ENCODE measurements around the gene RIPOR1. TPM values are rescaled to one million over a fixed set of nuclear protein-coding genes. Genes with fewer than 3 reads are reported as not detected.

Gene RIPOR1
- total and polyA plus RNA-seq, 2 experiments from 2014 or later, result 27.8 to 91.6 TPM

DNA sequence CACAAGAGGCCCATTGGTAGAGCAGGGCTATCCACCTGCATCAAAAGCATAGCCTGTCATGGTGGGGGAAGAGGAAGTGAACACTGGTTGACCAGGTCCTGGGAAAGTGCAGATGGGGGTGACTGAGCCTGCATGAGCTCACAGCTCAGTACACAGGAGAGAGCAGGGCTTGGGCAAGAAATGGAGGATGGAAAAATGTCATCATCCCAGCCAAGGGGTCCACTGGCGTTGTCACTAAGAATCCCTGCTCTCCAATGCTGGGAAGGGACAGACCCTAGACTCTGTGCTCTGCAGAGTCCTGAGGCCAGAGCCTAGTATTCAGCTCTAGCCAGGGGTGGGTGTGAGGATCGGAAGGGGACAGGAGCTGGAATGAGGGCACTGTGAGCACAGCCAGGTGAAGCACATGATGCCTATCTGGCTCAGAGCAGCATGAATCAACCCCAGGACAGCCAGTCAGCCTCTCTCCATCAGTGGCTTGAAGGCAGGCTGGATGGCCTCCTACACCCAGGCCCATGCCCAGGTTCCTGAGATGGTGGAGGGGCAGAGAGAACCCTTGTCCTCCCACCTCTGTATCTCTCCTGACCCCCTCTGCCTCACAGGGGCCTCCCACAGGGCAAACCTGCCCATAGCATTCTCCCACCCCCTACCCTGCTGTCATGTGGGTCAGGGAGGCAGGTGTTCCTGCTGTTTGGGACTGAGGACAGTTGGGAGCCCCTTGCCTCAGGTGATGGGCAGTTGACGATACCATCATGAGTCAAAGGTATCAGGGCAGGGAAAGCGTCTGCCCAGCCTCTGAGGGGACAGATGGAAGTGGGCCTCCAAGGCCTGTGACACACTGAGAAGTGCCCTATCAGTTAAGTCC, 19.9 kb downstream of the RIPOR1 start:
- Histone ChIP-seq H3K4me2 (ENCODE audit: unreplicated experiment) (no peak overlapping the region), H3K36me3 (ENCODE audit: low read depth) (peaks cover 19% of the 10 kb centered on the region; the same call in 1 of the 2 replicates), H3K4me1 (ENCODE audit: insufficient read depth) (no peaks in the 10 kb centered on the region), H2AFZ (no peak overlapping the region), H3F3A (ENCODE audit: insufficient read depth) (peaks cover 12% of the 10 kb centered on the region), H3K9me3 (ENCODE audit: low read depth) (no peaks in the 10 kb centered on the region), H3K4me3 (no peak overlapping the region), H3K79me2 (ENCODE audit: insufficient read depth) (peaks cover 8% of the 10 kb centered on the region; the same call in 1 of the 2 replicates), H4K20me1 (ENCODE audit: insufficient read depth) (no peaks in the 10 kb centered on the region), H3K27me3 (replicated peaks; ENCODE audit: insufficient read depth) (no peaks in the 10 kb centered on the region), H3K9ac (no peak overlapping the region), H3K9me2 (ENCODE audit: insufficient read depth) (no peaks in the 10 kb centered on the region), H3K27ac (no peak overlapping the region)
- TF ChIP-seq EZH2phosphoT487 (IDR thresholded peaks at IDR 0.05; ENCODE audit: insufficient read depth, low read depth) (no peak), EZH2 (IDR thresholded peaks at IDR 0.05; ENCODE audit: insufficient read depth, poor library complexity, severe bottlenecking) (no peak)
- 83 to 84% methylated on average over 4 of the region's 4 CpGs for WGBS, 2 experiments (ENCODE audit: low coverage in 1 of 2, low lambda C conversion rate in 2 of 2, missing lambda C conversion rate in 2 of 2)
- in situ Hi-C loops (cut with MboI), result no loop called here
- peak; percentile 34 for DNase-seq

DNA sequence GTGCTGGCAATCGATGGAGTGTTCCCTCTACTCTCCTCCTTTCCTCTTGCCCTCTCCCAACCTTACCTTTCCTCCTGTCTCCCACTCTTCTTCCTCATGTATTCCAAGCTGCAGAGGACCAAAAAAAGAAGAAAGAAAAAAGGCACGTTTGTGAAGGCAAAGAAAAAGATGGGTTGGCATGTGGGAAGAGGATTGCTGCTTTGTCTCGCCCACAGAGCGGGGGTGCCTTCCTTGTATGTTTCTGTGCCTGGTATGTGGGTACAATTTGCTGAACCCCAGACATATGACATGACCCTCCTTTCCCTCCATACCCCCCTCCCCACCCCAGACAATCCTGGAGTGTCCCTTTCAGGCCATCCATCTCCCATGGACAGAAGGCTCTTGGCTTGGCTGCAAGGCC, 20.6 kb downstream of the RIPOR1 start:
- in situ Hi-C loops (cut with MboI), result no loop called here
- Histone ChIP-seq H3K9ac (no peak overlapping the region), H3K9me2 (ENCODE audit: insufficient read depth) (no peaks in the 10 kb centered on the region), H2AFZ (no peak overlapping the region), H3K27me3 (replicated peaks; ENCODE audit: insufficient read depth) (no peaks in the 10 kb centered on the region), H3K79me2 (ENCODE audit: insufficient read depth) (peaks cover 8% of the 10 kb centered on the region; the same call in 1 of the 2 replicates), H3K4me3 (no peak overlapping the region), H3F3A (ENCODE audit: insufficient read depth) (peaks cover 18% of the 10 kb centered on the region), H3K4me2 (ENCODE audit: unreplicated experiment) (no peak overlapping the region), H3K36me3 (ENCODE audit: low read depth) (peaks cover 19% of the 10 kb centered on the region; the same call in 1 of the 2 replicates), H3K9me3 (ENCODE audit: low read depth) (no peaks in the 10 kb centered on the region), H3K4me1 (ENCODE audit: insufficient read depth) (no peaks in the 10 kb centered on the region), H3K27ac (no peak overlapping the region), H4K20me1 (ENCODE audit: insufficient read depth) (no peaks in the 10 kb centered on the region)
- no peak for DNase-seq
- 75 to 78% methylated on average over 4 of the region's 4 CpGs for WGBS, 2 experiments (ENCODE audit: low coverage in 1 of 2, low lambda C conversion rate in 2 of 2, missing lambda C conversion rate in 2 of 2)
- TF ChIP-seq EZH2phosphoT487 (IDR thresholded peaks at IDR 0.05; ENCODE audit: insufficient read depth, low read depth) (no peak), EZH2 (IDR thresholded peaks at IDR 0.05; ENCODE audit: insufficient read depth, poor library complexity, severe bottlenecking) (no peak)

DNA sequence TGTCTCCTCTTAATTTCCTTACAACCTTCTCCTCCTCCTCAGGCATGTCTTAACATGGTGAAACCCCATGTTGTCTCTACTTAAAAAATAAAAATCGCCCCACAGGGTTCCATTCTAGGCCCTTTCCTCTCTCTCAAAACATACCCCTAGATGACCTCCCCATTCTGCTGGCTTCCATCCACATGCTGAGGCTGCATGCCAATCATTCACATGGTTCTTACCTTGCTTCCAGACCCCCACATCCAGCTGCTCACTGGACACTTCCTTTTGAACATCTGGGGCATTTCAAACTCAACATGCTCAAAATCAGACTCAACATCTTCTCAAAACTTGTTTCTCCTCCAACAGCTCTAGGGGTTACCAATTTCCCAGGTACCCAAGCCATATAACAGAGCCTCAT, 21.3 kb downstream of the RIPOR1 start:
- in situ Hi-C loops (cut with MboI), result no loop called here
- TF ChIP-seq EZH2phosphoT487 (IDR thresholded peaks at IDR 0.05; ENCODE audit: insufficient read depth, low read depth), result no peak
- no peak for TF ChIP-seq EZH2 (IDR thresholded peaks at IDR 0.05; ENCODE audit: insufficient read depth, poor library complexity, severe bottlenecking)
- H2AFZ ChIP-seq, result no peak overlapping the region
- H3K4me2 ChIP-seq (ENCODE audit: unreplicated experiment), result no peak overlapping the region
- H3K36me3 ChIP-seq (ENCODE audit: low read depth), result peaks cover 19% of the 10 kb centered on the region; the same call in 1 of the 2 replicates
- DNase-seq, result no peak
- no peaks in the 10 kb centered on the region for H3K27me3 ChIP-seq (replicated peaks; ENCODE audit: insufficient read depth)
- WGBS, 2 experiments (ENCODE audit: low coverage in 1 of 2, low lambda C conversion rate in 2 of 2, missing lambda C conversion rate in 2 of 2), result 100% methylated on average over 1 of the region's 1 CpG
- H3K9me2 ChIP-seq (ENCODE audit: insufficient read depth), result no peaks in the 10 kb centered on the region
- H3K27ac ChIP-seq, result no peak overlapping the region
- H3K9ac ChIP-seq, result no peak overlapping the region
- H3K9me3 ChIP-seq (ENCODE audit: low read depth), result no peaks in the 10 kb centered on the region
- H3K4me3 ChIP-seq, result no peak overlapping the region
- H3K79me2 ChIP-seq (ENCODE audit: insufficient read depth), result peaks cover 8% of the 10 kb centered on the region; the same call in 1 of the 2 replicates
- no peaks in the 10 kb centered on the region for H3K4me1 ChIP-seq (ENCODE audit: insufficient read depth)
- H4K20me1 ChIP-seq (ENCODE audit: insufficient read depth), result no peaks in the 10 kb centered on the region
- peaks cover 23% of the 10 kb centered on the region for H3F3A ChIP-seq (ENCODE audit: insufficient read depth)

DNA sequence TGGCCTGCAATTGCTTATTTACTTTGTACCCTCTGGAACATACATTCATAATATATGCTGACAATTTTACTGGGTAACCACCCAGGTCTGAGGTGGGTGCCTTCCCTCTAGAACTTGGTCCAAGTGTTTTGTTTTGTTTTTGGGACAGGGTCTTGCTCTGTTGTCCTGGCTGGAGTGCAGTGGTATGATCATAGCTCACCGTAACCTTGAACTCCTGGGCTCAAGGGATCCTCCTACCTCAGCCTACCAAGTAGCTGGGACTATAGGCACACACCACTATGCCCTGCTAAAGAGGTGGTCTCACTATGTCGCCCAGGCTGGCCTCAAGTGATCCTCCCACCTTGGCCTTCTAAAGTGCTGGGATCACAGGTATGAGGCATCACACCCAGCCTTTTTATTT, 22.5 kb downstream of the RIPOR1 start:
- in situ Hi-C loops (cut with MboI), result no loop called here
- DNase-seq, result no peak
- Histone ChIP-seq H3K9me2 (ENCODE audit: insufficient read depth) (no peaks in the 10 kb centered on the region), H3K79me2 (ENCODE audit: insufficient read depth) (peaks cover 8% of the 10 kb centered on the region; the same call in 1 of the 2 replicates), H3K9ac (no peak overlapping the region), H3K27ac (no peak overlapping the region), H3K4me3 (no peak overlapping the region), H3K36me3 (ENCODE audit: low read depth) (peaks cover 14% of the 10 kb centered on the region; the same call in 1 of the 2 replicates), H3K9me3 (ENCODE audit: low read depth) (no peaks in the 10 kb centered on the region), H3F3A (ENCODE audit: insufficient read depth) (peaks cover 32% of the 10 kb centered on the region), H2AFZ (no peak overlapping the region), H4K20me1 (ENCODE audit: insufficient read depth) (no peaks in the 10 kb centered on the region), H3K4me1 (ENCODE audit: insufficient read depth) (peaks cover 9% of the 10 kb centered on the region), H3K27me3 (replicated peaks; ENCODE audit: insufficient read depth) (no peaks in the 10 kb centered on the region), H3K4me2 (ENCODE audit: unreplicated experiment) (no peak overlapping the region)
- no peak for TF ChIP-seq EZH2 (IDR thresholded peaks at IDR 0.05; ENCODE audit: insufficient read depth, poor library complexity, severe bottlenecking)
- TF ChIP-seq EZH2phosphoT487 (IDR thresholded peaks at IDR 0.05; ENCODE audit: insufficient read depth, low read depth), result no peak
- WGBS, 2 experiments (ENCODE audit: low coverage in 1 of 2, low lambda C conversion rate in 2 of 2, missing lambda C conversion rate in 2 of 2), result 94 to 98% methylated on average over 2 of the region's 2 CpGs

Measured in GM23248 (cell line).